HG03175 (cell line): ENCODE data around the gene CD34.

Experiments used
- ATAC-seq: cut with Tn5 transposase; IDR thresholded peaks from one replicate; pipeline ENCODE4 v1.9.1; 2021; ENCODE audit warnings: mild to moderate bottlenecking, moderate library complexity; ENCODE audit not compliant: unreplicated experiment

Gene CD34

GRCh38 chr1:207836591-207837347 lies 74.2 kb downstream of the CD34 start:
- ATAC-seq, result no peak

- no peak for ATAC-seq
Measured at GRCh38 chr1:207835958-207836357, 75.0 kb downstream of the CD34 start.

GRCh38 chr1:207833956-207834660 lies 76.8 kb downstream of the CD34 start:
- ATAC-seq, result no peak

- ATAC-seq, result no peak
Measured at GRCh38 chr1:207833381-207833780, 77.5 kb downstream of the CD34 start.

- no peak for ATAC-seq
Measured at GRCh38 chr1:207832796-207833195, 78.1 kb downstream of the CD34 start.

GRCh38 chr1:207831517-207832327 lies 79.2 kb downstream of the CD34 start:
- peak; percentile 83 for ATAC-seq
